Measurements from ENCODE around the gene IFFO2. TPM values are rescaled to one million over a fixed set of nuclear protein-coding genes. Genes with fewer than 3 reads are reported as not detected.

IFFO2 gene
- total RNA-seq, 1 donor from 2014 or later = 39.6 TPM

GRCh38 chr1:18858070-18858688, 98.3 kb downstream of the IFFO2 start:
- Mint-ChIP-seq H3K36me3 (ENCODE audit: low read depth, unreplicated experiment) (no peaks in the 10 kb centered on the region), H3K27me3 (ENCODE audit: low read depth, unreplicated experiment) (peaks cover 38% of the 10 kb centered on the region)

GRCh38 chr1:18856435-18856834, 100.0 kb downstream of the IFFO2 start:
- no peak for TF ChIP-seq EZH2 (IDR thresholded peaks at IDR 0.05; ENCODE audit: insufficient read depth, low read length)
- no peak for TF ChIP-seq CTCF (IDR thresholded peaks at IDR 0.05; ENCODE audit: insufficient read depth, low read depth, low read length)
- DNase-seq (ENCODE audit: low read depth) = no peak
- no peaks in the 10 kb centered on the region for H3K79me2 ChIP-seq (ENCODE audit: insufficient read depth, low read length)

More at GRCh38 chr1:18858070-18858688, 98.3 kb downstream of the IFFO2 start:
- Histone ChIP-seq H2AFZ (ENCODE audit: low read depth, low read length) (no peak overlapping the region), H3K4me2 (ENCODE audit: low read length) (no peak overlapping the region), H3K79me2 (ENCODE audit: insufficient read depth, low read length) (no peaks in the 10 kb centered on the region), H3K27me3 (ENCODE audit: insufficient read depth, low read length) (no peaks in the 10 kb centered on the region), H3K36me3 (ENCODE audit: insufficient read depth, low read length) (no peaks in the 10 kb centered on the region), H3K27ac (ENCODE audit: low read depth, low read length) (no peak overlapping the region), H3K9ac (ENCODE audit: low read length) (no peak overlapping the region), H4K20me1 (ENCODE audit: insufficient read depth, low read length) (no peaks in the 10 kb centered on the region), H3K9me3 (ENCODE audit: insufficient read depth, low read depth, low read length) (peaks cover 3% of the 10 kb centered on the region), H3K4me3 (ENCODE audit: insufficient read depth, low read depth, low read length) (no peak overlapping the region), H3K4me1 (ENCODE audit: insufficient read depth, low read length) (no peaks in the 10 kb centered on the region)
- no peak overlapping the region for H3K4me3 Mint-ChIP-seq (ENCODE audit: unreplicated experiment)
- peaks cover 4% of the 10 kb centered on the region for H3K4me1 Mint-ChIP-seq (ENCODE audit: low read depth, unreplicated experiment)
- no peak for DNase-seq (ENCODE audit: low read depth)
- H3K9me3 Mint-ChIP-seq (ENCODE audit: unreplicated experiment) = peaks cover 5% of the 10 kb centered on the region
- H3K27ac Mint-ChIP-seq (ENCODE audit: unreplicated experiment) = no peak overlapping the region
- no peak for FAIRE-seq
- TF ChIP-seq EZH2 (IDR thresholded peaks at IDR 0.05; ENCODE audit: insufficient read depth, low read length) (no peak), CTCF (IDR thresholded peaks at IDR 0.05; ENCODE audit: insufficient read depth, low read depth, low read length) (no peak)

GRCh38 chr1:18855573-18855972, 100.9 kb downstream of the IFFO2 start:
- Mint-ChIP-seq H3K27ac (ENCODE audit: unreplicated experiment) (no peak overlapping the region), H3K4me3 (ENCODE audit: unreplicated experiment) (no peak overlapping the region), H3K9me3 (ENCODE audit: unreplicated experiment) (peaks cover 5% of the 10 kb centered on the region), H3K27me3 (ENCODE audit: low read depth, unreplicated experiment) (peaks cover 21% of the 10 kb centered on the region), H3K36me3 (ENCODE audit: low read depth, unreplicated experiment) (no peaks in the 10 kb centered on the region), H3K4me1 (ENCODE audit: low read depth, unreplicated experiment) (peaks cover 4% of the 10 kb centered on the region)
- no peaks in the 10 kb centered on the region for H3K4me1 ChIP-seq (ENCODE audit: insufficient read depth, low read length)
- H3K9ac ChIP-seq (ENCODE audit: low read length) = no peak overlapping the region
- no peaks in the 10 kb centered on the region for H3K79me2 ChIP-seq (ENCODE audit: insufficient read depth, low read length)
- no peaks in the 10 kb centered on the region for H3K36me3 ChIP-seq (ENCODE audit: insufficient read depth, low read length)
- no peak for FAIRE-seq
- no peak overlapping the region for H3K4me2 ChIP-seq (ENCODE audit: low read length)
- peaks cover 3% of the 10 kb centered on the region for H3K9me3 ChIP-seq (ENCODE audit: insufficient read depth, low read depth, low read length)
- H3K27me3 ChIP-seq (ENCODE audit: insufficient read depth, low read length) = no peaks in the 10 kb centered on the region
- TF ChIP-seq CTCF (IDR thresholded peaks at IDR 0.05; ENCODE audit: insufficient read depth, low read depth, low read length) (no peak), EZH2 (IDR thresholded peaks at IDR 0.05; ENCODE audit: insufficient read depth, low read length) (no peak)
- no peak for DNase-seq (ENCODE audit: low read depth)
- no peak overlapping the region for H2AFZ ChIP-seq (ENCODE audit: low read depth, low read length)
- H3K4me3 ChIP-seq (ENCODE audit: insufficient read depth, low read depth, low read length) = no peak overlapping the region
- no peaks in the 10 kb centered on the region for H4K20me1 ChIP-seq (ENCODE audit: insufficient read depth, low read length)
- no peak overlapping the region for H3K27ac ChIP-seq (ENCODE audit: low read depth, low read length)

More at GRCh38 chr1:18856435-18856834, 100.0 kb downstream of the IFFO2 start:
- H2AFZ ChIP-seq (ENCODE audit: low read depth, low read length) = no peak overlapping the region
- H3K36me3 ChIP-seq (ENCODE audit: insufficient read depth, low read length) = no peaks in the 10 kb centered on the region
- H3K27ac ChIP-seq (ENCODE audit: low read depth, low read length) = no peak overlapping the region
- no peaks in the 10 kb centered on the region for H3K27me3 ChIP-seq (ENCODE audit: insufficient read depth, low read length)
- peaks cover 3% of the 10 kb centered on the region for H3K9me3 ChIP-seq (ENCODE audit: insufficient read depth, low read depth, low read length)
- FAIRE-seq = no peak
- H4K20me1 ChIP-seq (ENCODE audit: insufficient read depth, low read length) = no peaks in the 10 kb centered on the region
- no peaks in the 10 kb centered on the region for H3K36me3 Mint-ChIP-seq (ENCODE audit: low read depth, unreplicated experiment)
- no peak overlapping the region for H3K4me2 ChIP-seq (ENCODE audit: low read length)
- H3K27ac Mint-ChIP-seq (ENCODE audit: unreplicated experiment) = no peak overlapping the region
- H3K9ac ChIP-seq (ENCODE audit: low read length) = no peak overlapping the region
- H3K4me3 ChIP-seq (ENCODE audit: insufficient read depth, low read depth, low read length) = no peak overlapping the region
- peak overlapping the region; percentile 61 for H3K4me3 Mint-ChIP-seq (ENCODE audit: unreplicated experiment)
- H3K9me3 Mint-ChIP-seq (ENCODE audit: unreplicated experiment) = peaks cover 5% of the 10 kb centered on the region
- H3K4me1 Mint-ChIP-seq (ENCODE audit: low read depth, unreplicated experiment) = peaks cover 4% of the 10 kb centered on the region
- H3K4me1 ChIP-seq (ENCODE audit: insufficient read depth, low read length) = no peaks in the 10 kb centered on the region
- peaks cover 26% of the 10 kb centered on the region for H3K27me3 Mint-ChIP-seq (ENCODE audit: low read depth, unreplicated experiment)

Data from astrocyte (in vitro differentiated cells and primary cell).